GM12878 (cell line): ENCODE data around the gene TRIP12. TPM values are rescaled to one million over a fixed set of nuclear protein-coding genes. Genes with fewer than 3 reads are reported as not detected.

Experiments used
- ATAC-seq: fragments of 200-7000 bp; cut with Tn5 transposase; 3 replicates; pipeline ENCODE4 v1.9.1; 2020; ENCODE audit warnings: mild to moderate bottlenecking, moderate library complexity
- BruUV-seq: library from RNA; stranded (reverse); fragments of 400-500 nt; replicated peaks from 2 replicates; lab custom pipeline; 2021; lab: Mats Ljungman, UMichigan
- CTCF ChIA-PET: fragments of 300-600 bp; sonication (Branson Sonifier 250); formaldehyde crosslinking; extraction: SDS; loops from one replicate; lab custom pipeline; 2021; ENCODE audit warnings: inconsistent platforms; lab: Yijun Ruan, JAX
- POLR2A ChIA-PET: fragments of 350-600 bp; formaldehyde crosslinking; extraction: SDS; loops from one replicate; lab custom pipeline; 2021; ENCODE audit warnings: inconsistent platforms; lab: Charles Lee
- RAD21 ChIA-PET: fragments of 300-600 bp; sonication (Branson Sonifier 250); formaldehyde crosslinking; loops from one replicate; lab custom pipeline; 2023; ENCODE audit warnings: antibody characterized with exemption; ENCODE audit not compliant: unreplicated experiment; lab: Charles Lee
- SMC1A ChIA-PET: fragments of 300-600 bp; sonication (Branson Sonifier 250); formaldehyde crosslinking; loops from one replicate; lab custom pipeline; 2023; ENCODE audit not compliant: unreplicated experiment, uncharacterized antibody; lab: Charles Lee
- DNase-seq: peaks from one replicate; pipeline ENCODE4 v3.0.0-alpha.2; 2011; ENCODE audit warnings: low read depth, low spot score
- FAIRE-seq: peaks from 3 replicates; lab custom pipeline; 2011; peaks lifted over from hg19 to GRCh38; lab: Jason Lieb, UNC
- H2AFZ ChIP-seq: 2 replicates; pipeline ENCODE4 v1.6.0; 2011; ENCODE audit warnings: low read depth, low read length, control low read depth; ENCODE audit not compliant: control insufficient read depth
- H3K27ac ChIP-seq: 2 replicates; pipeline ENCODE4 v1.5.1; 2011; ENCODE audit warnings: control low read depth; ENCODE audit not compliant: control insufficient read depth, insufficient read depth
- H3K27me3 ChIP-seq, 2 experiments: replicated peaks in 1 of 2; 2 replicates each; pipeline versions ENCODE4 v1.6.0 to v1.6.1; 2011; ENCODE audit warnings: low read length in 1 of 2; ENCODE audit not compliant: control insufficient read depth in 2 of 2, insufficient read depth in 2 of 2
- H3K36me3 ChIP-seq, 2 experiments: 2 replicates each; pipeline ENCODE4 v1.5.1; 2011; ENCODE audit warnings: low read length in 1 of 2; ENCODE audit not compliant: control insufficient read depth in 2 of 2, insufficient read depth in 2 of 2
- H3K4me1 ChIP-seq: 2 replicates; pipeline ENCODE4 v1.6.1; 2011; ENCODE audit warnings: mild to moderate bottlenecking, low read length, moderate library complexity, mixed read lengths; ENCODE audit not compliant: control insufficient read depth, insufficient read depth
- H3K4me2 ChIP-seq: 2 replicates; pipeline ENCODE4 v1.6.0; 2011; ENCODE audit warnings: control low read depth; ENCODE audit not compliant: control insufficient read depth, insufficient read depth
- H3K4me3 ChIP-seq: fragments of 200-600 bp; sonication (generic); 2 replicates; pipeline ENCODE4 v1.5.1; 2016
- H3K79me2 ChIP-seq: 2 replicates; pipeline ENCODE4 v1.6.0; 2011; ENCODE audit warnings: low read length; ENCODE audit not compliant: control insufficient read depth, insufficient read depth
- H3K9ac ChIP-seq: 2 replicates; pipeline ENCODE4 v1.8.0; 2011; ENCODE audit warnings: low read length, control low read depth, mixed read lengths; ENCODE audit not compliant: control insufficient read depth, insufficient read depth
- H3K9me3 ChIP-seq: replicated peaks from 3 replicates; pipeline ENCODE4 v1.5.1; 2011; ENCODE audit warnings: mild to moderate bottlenecking, low read length; ENCODE audit not compliant: control insufficient read depth, insufficient read depth
- H4K20me1 ChIP-seq: 2 replicates; pipeline ENCODE4 v1.6.0; 2011; ENCODE audit not compliant: control insufficient read depth, insufficient read depth
- BACH1 ChIP-seq: fragments of 450-650 bp; IDR thresholded peaks from 2 replicates; pipeline ENCODE4 v1.6.1; 2017; ENCODE audit warnings: mild to moderate bottlenecking, borderline replicate concordance
- CREM ChIP-seq: IDR thresholded peaks from 2 replicates; pipeline ENCODE4 v1.6.1; 2014; ENCODE audit warnings: antibody characterized with exemption, low read depth
- EED ChIP-seq: sonication (generic); IDR thresholded peaks from 2 replicates; pipeline ENCODE4 v1.6.1; 2016; ENCODE audit warnings: antibody characterized with exemption, low read depth
- GATAD2B ChIP-seq: fragments of 450-650 bp; conservative IDR thresholded peaks from 2 replicates; pipeline ENCODE4 v1.6.1; 2017; ENCODE audit warnings: low read depth, mild to moderate bottlenecking, moderate library complexity
- NFYA ChIP-seq: IDR thresholded peaks from 2 replicates; pipeline ENCODE4 v1.6.1; 2011; ENCODE audit warnings: low read depth, mild to moderate bottlenecking, low read length, improper control_type of control experiment, borderline replicate concordance
- NR2C1 ChIP-seq: fragments of 450-650 bp; IDR thresholded peaks from 2 replicates; pipeline ENCODE4 v1.6.1; 2017; ENCODE audit warnings: antibody characterized with exemption, mild to moderate bottlenecking, moderate library complexity
- SMC3 ChIP-seq: IDR thresholded peaks from 2 replicates; pipeline ENCODE4 v1.6.1; 2011; ENCODE audit warnings: low read length, improper control_type of control experiment, borderline replicate concordance
- SUZ12 ChIP-seq: fragments of 200-600 bp; sonication (generic); IDR thresholded peaks from one replicate; pipeline ENCODE4 v1.6.1; 2018; ENCODE audit warnings: antibody characterized with exemption, mild to moderate bottlenecking; ENCODE audit not compliant: unreplicated experiment
- TARDBP ChIP-seq: IDR thresholded peaks from 2 replicates; pipeline ENCODE4 v1.6.1; 2016; ENCODE audit warnings: borderline replicate concordance
- TCF3 ChIP-seq: IDR thresholded peaks from 2 replicates; pipeline ENCODE4 v1.6.1; 2012; ENCODE audit warnings: low read depth, mild to moderate bottlenecking, low read length, borderline replicate concordance; ENCODE audit not compliant: insufficient read depth
- ZZZ3 ChIP-seq: IDR thresholded peaks from 2 replicates; pipeline ENCODE4 v1.6.1; 2011; ENCODE audit warnings: low read depth; ENCODE audit not compliant: control insufficient read depth, insufficient read length
- WGBS: methylation state at CpG from one replicate; pipeline ENCODE4 v1.1.6; 2016; ENCODE audit warnings: low lambda C conversion rate; ENCODE audit not compliant: insufficient replicate concordance, insufficient coverage; ENCODE audit errors: missing lambda C conversion rate; 5-methylcytosine and 5-hydroxymethylcytosine counted together
- in situ Hi-C: fragments of 300-500 bp; cut with MboI; formaldehyde crosslinking; loops from 9 replicates; pipeline ENCODE4 v1.14.3; 2018; ENCODE audit warnings: mixed read lengths
- intact Hi-C: fragments of 100-400 bp; cut with micrococcal nuclease; formaldehyde crosslinking; loops from one replicate; pipeline ENCODE4 v1.14.2; 2022; ENCODE audit not compliant: unreplicated experiment
- polyA plus RNA-seq, 11 experiments: library from polyadenylated mRNA; depleted of rRNA in 4 of 11; unstranded in 6 of 11; stranded (reverse) in 5 of 11; fragments of >200 nt; fragmentation: Nextera tagmentation in 4 of 11; fragmentation: Illumina TruSeq in 1 of 11; extraction: Ambion mirVana in 4 of 11; extraction: Trizol in 1 of 11; gene quantifications; 1 replicate in 1 of 11; 2 replicates in 10 of 11; pipeline versions ENCODE4 v1.2.1 to v1.2.3, GENCODE V29; 2011 to 2016; ENCODE audit warnings: inconsistent platforms in 2 of 11, missing spikeins in 2 of 11, low read depth in 1 of 11
- total RNA-seq, 4 experiments: library from RNA; depleted of rRNA in 3 of 4; stranded (reverse); fragments of >200 nt in 3 of 4; fragmentation: Illumina TruSeq in 1 of 4; extraction: Trizol in 1 of 4; gene quantifications; 2 replicates each; pipeline versions ENCODE4 v1.2.1 to v1.2.3, GENCODE V29; 2013 to 2021
- TF ChIP-seq, protein P1 (sequence below): IDR thresholded peaks from 2 replicates; pipeline ENCODE4 v1.6.1; 2012; ENCODE audit warnings: mild to moderate bottlenecking, low read depth, low read length
- TF ChIP-seq, protein P2 (sequence below): IDR thresholded peaks from 2 replicates; pipeline ENCODE4 v1.6.1; 2011; ENCODE audit warnings: borderline replicate concordance, low read depth, mild to moderate bottlenecking, moderate library complexity, mixed read lengths, low read length; ENCODE audit not compliant: insufficient read depth; ENCODE audit errors: extremely low read length
- TF ChIP-seq, protein P3 (sequence below): fragments of 450-650 bp; IDR thresholded peaks from 2 replicates; pipeline ENCODE4 v1.6.1; 2016; ENCODE audit warnings: mild to moderate bottlenecking, moderate library complexity, borderline replicate concordance
- TF ChIP-seq, protein P4 (sequence below): IDR thresholded peaks from 2 replicates; pipeline ENCODE4 v1.6.1; 2011; ENCODE audit warnings: low read depth, low read length, improper control_type of control experiment, borderline replicate concordance

The TRIP12 gene
- total and polyA plus RNA-seq, 10 of the 15 experiments (the other 5 are each of a cell fraction or from before 2014, with no cell fraction given), result 23.1 to 207 (median 97.0) TPM

DNA sequence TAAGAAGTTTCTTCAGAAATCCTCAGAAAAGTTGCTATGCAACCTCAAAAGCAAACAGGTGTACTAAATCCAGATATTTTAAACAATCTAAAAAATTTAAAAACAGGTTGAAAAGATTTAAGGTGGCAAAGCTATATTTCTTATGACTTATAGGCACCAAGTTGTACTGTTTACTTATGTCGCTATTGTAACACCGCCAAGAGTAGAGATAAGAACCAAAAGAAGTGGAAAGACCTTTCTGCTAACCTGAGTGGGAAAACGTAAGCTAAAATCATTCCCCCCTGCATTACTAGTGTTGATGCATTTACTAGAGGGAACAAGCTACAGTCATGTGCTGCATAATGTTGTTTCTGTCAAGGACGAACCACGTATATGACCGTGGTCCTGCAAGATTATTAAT lies 83.1 kb downstream of the TRIP12 start:
- no TSS peak for BruUV-seq
- Histone ChIP-seq H3K9me3 (no peaks in the 10 kb centered on the region), H3K9ac (no peak overlapping the region), H3K4me1 (no peaks in the 10 kb centered on the region), H3K27me3 (no peaks in the 10 kb centered on the region), H3K27ac (no peak overlapping the region), H4K20me1 (no peaks in the 10 kb centered on the region; the same call in 1 of the 2 replicates), H2AFZ (no peak overlapping the region), H3K4me3 (no peak overlapping the region), H3K4me2 (no peak overlapping the region), H3K36me3 (peaks cover 0 to 14% of the 10 kb centered on the region in 2 experiments; a peak in 3 of 4 replicates), H3K79me2 (no peaks in the 10 kb centered on the region; the same call in none of the 2 replicates)
- SMC1A ChIA-PET, result interaction anchor here (1.7 to 2.1 kb wide), 2 partner anchors 9 to 72 kb away, joined by 5 to 11 read pairs; no protein-coding TSS in a partner anchor
- POLR2A ChIA-PET, result no interaction called here
- CTCF ChIA-PET, result interaction anchor here (0.6 to 1.2 kb wide), 3 partner anchors 25 to 38 kb away, joined by 3 to 5 read pairs (median 4); no protein-coding TSS in a partner anchor
- RAD21 ChIA-PET, result no interaction called here
- ATAC-seq (no peak), DNase-seq (no peak), FAIRE-seq (no peak)
- intact Hi-C loops (no loop called here), in situ Hi-C loops (no loop called here)
- WGBS, result 79% methylated on average over 6 of the region's 6 CpGs
- TF ChIP-seq CREM (no peak), GATAD2B (no peak), TCF3 (no peak), TARDBP (no peak), ZZZ3 (no peak), NR2C1 (no peak), SUZ12 (no peak), SMC3 (no peak), NFYA (no peak), EED (no peak), BACH1 (no peak)
- TF ChIP-seq, protein P1, sequence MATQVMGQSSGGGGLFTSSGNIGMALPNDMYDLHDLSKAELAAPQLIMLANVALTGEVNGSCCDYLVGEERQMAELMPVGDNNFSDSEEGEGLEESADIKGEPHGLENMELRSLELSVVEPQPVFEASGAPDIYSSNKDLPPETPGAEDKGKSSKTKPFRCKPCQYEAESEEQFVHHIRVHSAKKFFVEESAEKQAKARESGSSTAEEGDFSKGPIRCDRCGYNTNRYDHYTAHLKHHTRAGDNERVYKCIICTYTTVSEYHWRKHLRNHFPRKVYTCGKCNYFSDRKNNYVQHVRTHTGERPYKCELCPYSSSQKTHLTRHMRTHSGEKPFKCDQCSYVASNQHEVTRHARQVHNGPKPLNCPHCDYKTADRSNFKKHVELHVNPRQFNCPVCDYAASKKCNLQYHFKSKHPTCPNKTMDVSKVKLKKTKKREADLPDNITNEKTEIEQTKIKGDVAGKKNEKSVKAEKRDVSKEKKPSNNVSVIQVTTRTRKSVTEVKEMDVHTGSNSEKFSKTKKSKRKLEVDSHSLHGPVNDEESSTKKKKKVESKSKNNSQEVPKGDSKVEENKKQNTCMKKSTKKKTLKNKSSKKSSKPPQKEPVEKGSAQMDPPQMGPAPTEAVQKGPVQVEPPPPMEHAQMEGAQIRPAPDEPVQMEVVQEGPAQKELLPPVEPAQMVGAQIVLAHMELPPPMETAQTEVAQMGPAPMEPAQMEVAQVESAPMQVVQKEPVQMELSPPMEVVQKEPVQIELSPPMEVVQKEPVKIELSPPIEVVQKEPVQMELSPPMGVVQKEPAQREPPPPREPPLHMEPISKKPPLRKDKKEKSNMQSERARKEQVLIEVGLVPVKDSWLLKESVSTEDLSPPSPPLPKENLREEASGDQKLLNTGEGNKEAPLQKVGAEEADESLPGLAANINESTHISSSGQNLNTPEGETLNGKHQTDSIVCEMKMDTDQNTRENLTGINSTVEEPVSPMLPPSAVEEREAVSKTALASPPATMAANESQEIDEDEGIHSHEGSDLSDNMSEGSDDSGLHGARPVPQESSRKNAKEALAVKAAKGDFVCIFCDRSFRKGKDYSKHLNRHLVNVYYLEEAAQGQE, result no peak
- TF ChIP-seq, protein P2, sequence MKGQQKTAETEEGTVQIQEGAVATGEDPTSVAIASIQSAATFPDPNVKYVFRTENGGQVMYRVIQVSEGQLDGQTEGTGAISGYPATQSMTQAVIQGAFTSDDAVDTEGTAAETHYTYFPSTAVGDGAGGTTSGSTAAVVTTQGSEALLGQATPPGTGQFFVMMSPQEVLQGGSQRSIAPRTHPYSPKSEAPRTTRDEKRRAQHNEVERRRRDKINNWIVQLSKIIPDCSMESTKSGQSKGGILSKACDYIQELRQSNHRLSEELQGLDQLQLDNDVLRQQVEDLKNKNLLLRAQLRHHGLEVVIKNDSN, result no peak
- TF ChIP-seq, protein P3, sequence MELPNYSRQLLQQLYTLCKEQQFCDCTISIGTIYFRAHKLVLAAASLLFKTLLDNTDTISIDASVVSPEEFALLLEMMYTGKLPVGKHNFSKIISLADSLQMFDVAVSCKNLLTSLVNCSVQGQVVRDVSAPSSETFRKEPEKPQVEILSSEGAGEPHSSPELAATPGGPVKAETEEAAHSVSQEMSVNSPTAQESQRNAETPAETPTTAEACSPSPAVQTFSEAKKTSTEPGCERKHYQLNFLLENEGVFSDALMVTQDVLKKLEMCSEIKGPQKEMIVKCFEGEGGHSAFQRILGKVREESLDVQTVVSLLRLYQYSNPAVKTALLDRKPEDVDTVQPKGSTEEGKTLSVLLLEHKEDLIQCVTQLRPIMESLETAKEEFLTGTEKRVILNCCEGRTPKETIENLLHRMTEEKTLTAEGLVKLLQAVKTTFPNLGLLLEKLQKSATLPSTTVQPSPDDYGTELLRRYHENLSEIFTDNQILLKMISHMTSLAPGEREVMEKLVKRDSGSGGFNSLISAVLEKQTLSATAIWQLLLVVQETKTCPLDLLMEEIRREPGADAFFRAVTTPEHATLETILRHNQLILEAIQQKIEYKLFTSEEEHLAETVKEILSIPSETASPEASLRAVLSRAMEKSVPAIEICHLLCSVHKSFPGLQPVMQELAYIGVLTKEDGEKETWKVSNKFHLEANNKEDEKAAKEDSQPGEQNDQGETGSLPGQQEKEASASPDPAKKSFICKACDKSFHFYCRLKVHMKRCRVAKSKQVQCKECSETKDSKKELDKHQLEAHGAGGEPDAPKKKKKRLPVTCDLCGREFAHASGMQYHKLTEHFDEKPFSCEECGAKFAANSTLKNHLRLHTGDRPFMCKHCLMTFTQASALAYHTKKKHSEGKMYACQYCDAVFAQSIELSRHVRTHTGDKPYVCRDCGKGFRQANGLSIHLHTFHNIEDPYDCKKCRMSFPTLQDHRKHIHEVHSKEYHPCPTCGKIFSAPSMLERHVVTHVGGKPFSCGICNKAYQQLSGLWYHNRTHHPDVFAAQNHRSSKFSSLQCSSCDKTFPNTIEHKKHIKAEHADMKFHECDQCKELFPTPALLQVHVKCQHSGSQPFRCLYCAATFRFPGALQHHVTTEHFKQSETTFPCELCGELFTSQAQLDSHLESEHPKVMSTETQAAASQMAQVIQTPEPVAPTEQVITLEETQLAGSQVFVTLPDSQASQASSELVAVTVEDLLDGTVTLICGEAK, result no peak
- TF ChIP-seq, protein P4, sequence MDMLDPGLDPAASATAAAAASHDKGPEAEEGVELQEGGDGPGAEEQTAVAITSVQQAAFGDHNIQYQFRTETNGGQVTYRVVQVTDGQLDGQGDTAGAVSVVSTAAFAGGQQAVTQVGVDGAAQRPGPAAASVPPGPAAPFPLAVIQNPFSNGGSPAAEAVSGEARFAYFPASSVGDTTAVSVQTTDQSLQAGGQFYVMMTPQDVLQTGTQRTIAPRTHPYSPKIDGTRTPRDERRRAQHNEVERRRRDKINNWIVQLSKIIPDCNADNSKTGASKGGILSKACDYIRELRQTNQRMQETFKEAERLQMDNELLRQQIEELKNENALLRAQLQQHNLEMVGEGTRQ, result no peak
